Right cardiac atrium (tissue), 5 donors: ENCODE measurements around the gene ADAMTSL2. TPM values are rescaled to one million over a fixed set of nuclear protein-coding genes. Genes with fewer than 3 reads are reported as not detected.

Experiments
- ATAC-seq, 2 donors: fragments of 200-7000 bp; cut with Tn5 transposase; one replicate each; pipeline versions ENCODE4 v1.8.0 to v1.9.1; 2020; ENCODE audit warnings: moderate library complexity in 2 of 2, mild to moderate bottlenecking in 1 of 2
- DNase-seq, 3 donors: peaks; one replicate each; pipeline ENCODE4 v3.0.0-alpha.2; 2020
- H3K27ac ChIP-seq: one replicate; pipeline ENCODE4 v1.5.1; 2013; ENCODE audit warnings: mild to moderate bottlenecking, low read length, control low read depth, moderate library complexity
- H3K27me3 ChIP-seq: one replicate; pipeline ENCODE4 v1.6.1; 2013; ENCODE audit not compliant: control insufficient read depth, insufficient read depth
- H3K4me1 ChIP-seq: one replicate; pipeline ENCODE4 v1.6.1; 2013; ENCODE audit warnings: low read length; ENCODE audit not compliant: control insufficient read depth, insufficient read depth
- H3K4me3 ChIP-seq: one replicate; pipeline ENCODE4 v1.5.1; 2013; ENCODE audit warnings: low read length, control low read depth
- H3K9me3 ChIP-seq: one replicate; pipeline ENCODE4 v1.6.1; 2013; ENCODE audit warnings: low read length; ENCODE audit not compliant: control insufficient read depth
- WGBS: extraction: QIAGEN DNeasy Blood & Tissue Kit; methylation state at CpG from one replicate; pipeline ENCODE4 v1.1.7; 2013; 5-methylcytosine and 5-hydroxymethylcytosine counted together
- intact Hi-C, 4 donors: fragments of 100-400 bp; cut with DNase I; formaldehyde crosslinking; loops; one replicate each; pipeline versions ENCODE4 v1.11.0 to v1.14.0; 2022 to 2023
- polyA plus RNA-seq: library from polyadenylated mRNA; stranded (reverse); fragments of 200-250 nt; gene quantifications from one replicate; pipeline ENCODE4 v1.2.3, GENCODE V29; 2013
- total RNA-seq, 4 donors: library from RNA; stranded (reverse); fragmentation: NEBNext Ultra II Directional; extraction: Animal tissue kit (Norgen Biotek cat#: 25700); gene quantifications; one replicate each; pipeline ENCODE4 v1.2.1, GENCODE V29; 2021
- donor health status: healthy with polysubstance abuse.
- donor health status: DM: no; HTN: yes; CAD: no.
- donor health status: DM: no; HTN: no; CAD: no.
- donor health status: DM: no; HTN: yes; CAD: no; lungs with severe emphysema.
- donor health status: DM: yes; HTN: yes; CAD: no.

The ADAMTSL2 gene
- total and polyA plus RNA-seq, 5 donors: 30.3 to 90.2 (median 39.1) TPM

- Histone ChIP-seq H3K4me1 (peaks cover 3% of the 10 kb centered on the region), H3K9me3 (peaks cover 1% of the 10 kb centered on the region), H3K4me3 (no peak overlapping the region), H3K27me3 (no peaks in the 10 kb centered on the region), H3K27ac (peak overlapping the region; percentile 28)
- DNase-seq (peak; percentile 39 to 61 (median 57)), ATAC-seq (peak; percentile 7 to 38)
- 73% methylated on average over 13 of the region's 13 CpGs for WGBS
- intact Hi-C loops: no loop called here
These were observed 29.2 kb upstream of the ADAMTSL2 start for GRCh38 chr9:133505186-133505830.

- Histone ChIP-seq H3K4me3 (no peak overlapping the region), H3K4me1 (peaks cover 3% of the 10 kb centered on the region), H3K9me3 (peaks cover 1% of the 10 kb centered on the region), H3K27ac (peak overlapping the region; percentile 53), H3K27me3 (no peaks in the 10 kb centered on the region)
- peak; percentile 91 to 97 (median 95) for DNase-seq
- intact Hi-C loops: no loop called here
- peak; percentile 81 to 86 for ATAC-seq
- WGBS: 44% methylated on average over 23 of the region's 23 CpGs
These were observed 28.4 kb upstream of the ADAMTSL2 start for GRCh38 chr9:133505901-133506652.

GRCh38 chr9:133506653-133507038 lies 27.9 kb upstream of the ADAMTSL2 start:
- Histone ChIP-seq H3K4me3 (no peak overlapping the region), H3K9me3 (peaks cover under 1% of the 10 kb centered on the region), H3K27ac (peak overlapping the region; percentile 1), H3K27me3 (no peaks in the 10 kb centered on the region), H3K4me1 (peaks cover 3% of the 10 kb centered on the region)
- DNase-seq: peak; percentile 87 to 94 (median 91)
- 59% methylated on average over 18 of the region's 18 CpGs for WGBS
- ATAC-seq: peak; percentile 75 to 80
- intact Hi-C loops: no loop called here

GRCh38 chr9:133507246-133507965 lies 27.1 kb upstream of the ADAMTSL2 start:
- Histone ChIP-seq H3K9me3 (no peaks in the 10 kb centered on the region), H3K27me3 (no peaks in the 10 kb centered on the region), H3K27ac (no peak overlapping the region), H3K4me3 (no peak overlapping the region), H3K4me1 (peaks cover 3% of the 10 kb centered on the region)
- whole genome bisulfite sequencing: 92% methylated on average over 24 of the region's 24 CpGs
- no peak for ATAC-seq
- intact Hi-C loops: no loop called here
- peak; percentile 10 to 53 (median 42) for DNase-seq

DNA sequence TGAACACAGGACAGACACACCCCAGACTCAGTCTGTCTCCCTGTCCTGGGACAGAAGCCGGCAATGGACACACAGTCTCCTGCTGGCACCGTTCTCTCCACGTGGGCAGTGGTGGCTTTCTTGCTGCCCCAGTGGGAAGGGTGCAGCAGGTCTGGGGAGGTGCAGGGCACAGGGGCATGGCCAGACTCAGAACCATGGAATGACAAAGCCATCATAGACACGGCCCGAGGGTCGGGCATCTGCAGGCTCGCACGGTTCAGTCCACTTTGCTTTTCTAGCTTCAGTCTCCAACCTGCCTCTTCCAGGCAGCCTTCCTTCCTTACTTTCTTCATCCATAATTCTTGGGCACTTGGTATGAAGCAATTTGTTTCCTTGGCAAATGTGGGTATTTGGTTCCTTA lies 26.5 kb upstream of the ADAMTSL2 start:
- DNase-seq: peak in 2 of 3 donors; percentile 6 to 41
- Histone ChIP-seq H3K27me3 (no peaks in the 10 kb centered on the region), H3K9me3 (no peaks in the 10 kb centered on the region), H3K4me1 (peaks cover 4% of the 10 kb centered on the region), H3K4me3 (no peak overlapping the region), H3K27ac (no peak overlapping the region)
- 93% methylated on average over 8 of the region's 8 CpGs for WGBS
- no peak for ATAC-seq
- intact Hi-C loops: no loop called here

DNA sequence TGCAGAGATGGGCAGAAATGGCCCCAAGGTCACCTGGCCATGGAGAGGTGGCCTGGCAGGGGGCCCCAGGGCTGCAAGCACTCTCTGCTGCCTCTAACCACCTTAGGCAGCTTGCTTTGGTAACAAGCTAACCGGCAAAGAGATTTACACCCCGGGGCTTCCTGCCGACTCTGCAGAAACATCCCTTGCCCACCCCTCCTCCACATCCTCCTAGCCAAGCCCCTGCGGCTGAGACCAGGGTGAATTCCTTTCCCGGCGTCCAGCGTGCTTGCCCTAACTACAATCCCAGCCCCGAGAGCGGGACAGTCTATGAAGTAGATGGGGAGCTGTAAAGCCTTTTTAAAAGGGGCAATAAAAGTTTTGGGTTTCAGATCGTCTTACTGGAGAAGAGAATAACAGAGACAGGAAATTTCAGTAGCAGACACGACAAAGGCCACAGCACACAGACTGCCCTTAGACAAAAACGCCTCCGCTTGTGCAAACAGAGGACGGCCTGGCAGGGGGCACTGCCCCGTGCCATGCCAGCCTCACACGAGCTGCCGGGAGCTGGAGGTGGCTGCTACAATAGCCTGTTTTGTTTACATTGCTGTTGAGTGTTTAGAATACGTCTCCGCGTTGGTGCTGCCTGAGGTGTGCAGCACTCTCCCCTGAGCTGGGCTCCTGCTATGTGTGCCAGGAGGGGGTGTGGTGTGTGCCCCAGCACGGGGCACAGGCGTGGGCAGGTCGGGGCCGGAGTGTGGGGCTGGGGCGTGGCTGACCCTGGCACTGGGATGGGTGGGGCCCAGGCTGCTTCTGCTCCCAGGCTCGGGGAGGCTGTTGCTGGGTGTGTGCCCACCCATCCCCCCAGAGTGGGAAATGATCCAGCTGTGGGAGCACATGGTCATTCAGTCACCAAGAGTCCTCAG lies 25.1 kb upstream of the ADAMTSL2 start:
- 18% methylated on average over 26 of the region's 26 CpGs for WGBS
- DNase-seq (peak; percentile 25 to 76 (median 60)), ATAC-seq (no peak)
- Histone ChIP-seq H3K27ac (no peak overlapping the region), H3K4me3 (no peak overlapping the region), H3K27me3 (no peaks in the 10 kb centered on the region), H3K4me1 (peaks cover 8% of the 10 kb centered on the region), H3K9me3 (no peaks in the 10 kb centered on the region)
- intact Hi-C loops: no loop called here

DNA sequence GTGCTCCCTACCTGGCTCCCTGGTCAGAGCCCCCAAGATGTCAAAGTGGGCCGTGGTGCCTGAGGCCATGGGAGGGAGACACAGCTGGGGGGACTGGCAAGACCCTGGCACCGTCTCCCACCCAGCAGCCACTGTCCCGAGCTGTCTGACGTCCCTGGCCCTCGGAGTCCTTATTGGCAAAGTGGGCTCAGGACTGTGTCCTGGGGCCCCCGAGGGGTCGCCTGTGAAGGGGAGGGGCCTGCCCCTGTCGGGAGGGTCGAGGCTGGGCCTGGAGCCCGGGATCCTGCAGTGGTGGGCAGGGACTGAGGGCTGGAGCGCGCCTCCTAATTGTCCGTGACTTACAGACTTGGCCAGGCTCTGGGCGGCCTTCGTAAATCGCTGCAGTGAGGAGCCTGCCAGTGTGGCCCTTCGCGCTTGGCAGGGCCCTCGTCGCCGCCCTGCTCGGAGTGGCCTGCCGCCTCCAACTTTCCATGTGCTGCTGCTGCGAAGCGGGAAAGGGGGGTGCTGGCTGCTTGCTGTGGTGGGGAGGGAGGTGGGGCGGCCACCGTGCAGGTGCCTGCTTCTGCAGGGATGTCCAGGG lies 23.5 kb upstream of the ADAMTSL2 start:
- DNase-seq: peak; percentile 10 to 53 (median 48)
- intact Hi-C loops: no loop called here
- no peaks in the 10 kb centered on the region for H3K27me3 ChIP-seq

DNA sequence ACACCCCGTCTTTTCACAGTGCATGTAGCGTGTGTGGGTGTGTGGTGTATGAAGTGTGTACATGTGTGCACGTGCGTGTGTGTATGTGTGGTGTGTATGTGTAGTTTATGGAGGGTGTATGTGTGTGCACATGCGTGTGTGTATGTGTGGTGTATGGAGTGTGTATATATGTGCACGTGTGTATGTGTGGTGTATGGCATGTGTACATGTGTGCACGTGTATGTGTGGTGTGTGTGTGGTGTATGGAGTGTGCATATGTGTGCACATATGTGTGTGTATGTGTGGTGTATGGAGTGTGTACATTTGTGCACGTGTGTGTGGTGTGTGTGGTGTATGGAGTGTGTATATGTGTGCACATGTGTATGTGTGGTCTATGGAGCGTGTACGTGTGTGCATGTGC lies 22.9 kb upstream of the ADAMTSL2 start:
- Histone ChIP-seq H3K27ac (no peak overlapping the region), H3K4me1 (peaks cover 11% of the 10 kb centered on the region), H3K9me3 (no peaks in the 10 kb centered on the region), H3K27me3 (no peaks in the 10 kb centered on the region), H3K4me3 (no peak overlapping the region)
- DNase-seq (peak in 1 of 3 donors; percentile 4), ATAC-seq (no peak)
- whole genome bisulfite sequencing: 88% methylated on average over 10 of the region's 10 CpGs
- intact Hi-C loops: no loop called here

More for the DNA sequence above, 23.5 kb upstream of the ADAMTSL2 start:
- Histone ChIP-seq H3K27ac (no peak overlapping the region), H3K4me1 (peaks cover 11% of the 10 kb centered on the region), H3K9me3 (no peaks in the 10 kb centered on the region), H3K4me3 (no peak overlapping the region)
- ATAC-seq: no peak
- WGBS: 92% methylated on average over 27 of the region's 27 CpGs

- intact Hi-C loops: no loop called here
- no peaks in the 10 kb centered on the region for H3K27me3 ChIP-seq
- no peak overlapping the region for H3K4me3 ChIP-seq
These were observed 22.0 kb upstream of the ADAMTSL2 start for GRCh38 chr9:133512253-133513213.

More at GRCh38 chr9:133512253-133513213, 22.0 kb upstream of the ADAMTSL2 start:
- ATAC-seq (no peak), DNase-seq (peak; percentile 14 to 58 (median 58))
- H3K27ac ChIP-seq: no peak overlapping the region
- peaks cover 11% of the 10 kb centered on the region for H3K4me1 ChIP-seq
- WGBS: 85% methylated on average over 19 of the region's 19 CpGs
- no peaks in the 10 kb centered on the region for H3K9me3 ChIP-seq
